GM23338 (cell line): ENCODE measurements around the gene TUBB4A. TPM values are rescaled to one million over a fixed set of nuclear protein-coding genes. Genes with fewer than 3 reads are reported as not detected.

Experiments
- ATAC-seq: fragments of 200-7000 bp; cut with Tn5 transposase; 3 replicates; pipeline ENCODE4 v1.9.1; 2020
- DNase-seq: peaks from one replicate; pipeline ENCODE4 v3.0.0-alpha.2; 2015; ENCODE audit warnings: low spot score
- H2AFZ ChIP-seq: fragments of 200-600 bp; sonication (generic); 2 replicates; pipeline ENCODE4 v1.8.0; 2016; ENCODE audit warnings: antibody characterized with exemption, mild to moderate bottlenecking, moderate library complexity
- H3F3A ChIP-seq: fragments of 200-600 bp; sonication (generic); replicated peaks from 2 replicates; pipeline ENCODE4 v1.8.0; 2017; ENCODE audit warnings: antibody characterized with exemption, mixed run types, low read depth
- H3K27ac ChIP-seq: fragments of 200-600 bp; sonication (generic); 2 replicates; pipeline ENCODE4 v1.6.1; 2016; ENCODE audit warnings: low read depth
- H3K27me3 ChIP-seq: fragments of 200-600 bp; sonication (generic); 2 replicates; pipeline ENCODE4 v1.8.0; 2016; ENCODE audit warnings: mild to moderate bottlenecking, mixed run types, moderate library complexity; ENCODE audit not compliant: insufficient read depth
- H3K36me3 ChIP-seq: fragments of 200-600 bp; sonication (generic); 2 replicates; pipeline ENCODE4 v1.8.0; 2016; ENCODE audit warnings: mild to moderate bottlenecking; ENCODE audit not compliant: insufficient read depth
- H3K4me1 ChIP-seq: fragments of 200-600 bp; sonication (generic); 2 replicates; pipeline ENCODE4 v1.8.0; 2016; ENCODE audit warnings: mild to moderate bottlenecking, moderate library complexity; ENCODE audit not compliant: insufficient read depth
- H3K4me2 ChIP-seq: fragments of 200-600 bp; sonication (generic); 2 replicates; pipeline ENCODE4 v1.7.1; 2017; ENCODE audit warnings: mixed run types
- H3K4me3 ChIP-seq: fragments of 200-600 bp; sonication (generic); 2 replicates; pipeline ENCODE4 v1.6.1; 2016; ENCODE audit warnings: mixed run types
- H3K79me2 ChIP-seq: fragments of 200-600 bp; sonication (generic); replicated peaks from 2 replicates; pipeline ENCODE4 v1.8.0; 2017; ENCODE audit warnings: mild to moderate bottlenecking; ENCODE audit not compliant: insufficient read depth
- H3K9me2 ChIP-seq: fragments of 200-600 bp; sonication (generic); 2 replicates; pipeline ENCODE4 v1.8.0; 2017; ENCODE audit not compliant: insufficient read depth
- H4K20me1 ChIP-seq: fragments of 200-600 bp; sonication (generic); replicated peaks from 2 replicates; pipeline ENCODE4 v1.8.0; 2017; ENCODE audit warnings: mild to moderate bottlenecking; ENCODE audit not compliant: insufficient read depth
- H3K27ac Mint-ChIP-seq: 2 replicates; pipeline ENCODE4 v1.8.0; 2020; ENCODE audit warnings: inconsistent platforms, mild to moderate bottlenecking, moderate library complexity, mixed read lengths
- H3K27me3 Mint-ChIP-seq: 3 replicates; pipeline ENCODE4 v1.8.0; 2022; ENCODE audit warnings: low read depth, mild to moderate bottlenecking, moderate library complexity, mixed read lengths, inconsistent platforms; ENCODE audit not compliant: insufficient read depth, poor library complexity
- H3K36me3 Mint-ChIP-seq: 3 replicates; pipeline ENCODE4 v1.8.0; 2021; ENCODE audit warnings: low read depth, mild to moderate bottlenecking, inconsistent platforms, moderate library complexity, mixed read lengths
- H3K4me1 Mint-ChIP-seq: 3 replicates; pipeline ENCODE4 v1.8.0; 2020; ENCODE audit warnings: mild to moderate bottlenecking, inconsistent platforms, mixed read lengths
- H3K4me3 Mint-ChIP-seq: 3 replicates; pipeline ENCODE4 v1.8.0; 2021; ENCODE audit warnings: moderate library complexity, mild to moderate bottlenecking, inconsistent platforms, mixed read lengths
- H3K9me3 Mint-ChIP-seq: 3 replicates; pipeline ENCODE4 v1.8.0; 2020; ENCODE audit warnings: moderate library complexity, mild to moderate bottlenecking, inconsistent platforms, mixed read lengths
- CTCF ChIP-seq, 2 experiments: fragments of 200-600 bp in 1 of 2; sonication (generic) in 1 of 2; conservative IDR thresholded peaks; 2 replicates each; pipeline versions ENCODE4 v1.5.1 to v1.6.1; 2016 to 2017; ENCODE audit warnings: antibody characterized with exemption in 2 of 2, low read depth in 2 of 2, mild to moderate bottlenecking in 2 of 2, moderate library complexity in 1 of 2
- ETS1 ChIP-seq: IDR thresholded peaks from 2 replicates; pipeline ENCODE4 v1.6.1; 2016; ENCODE audit warnings: antibody characterized with exemption
- EZH2phosphoT487 ChIP-seq: fragments of 200-600 bp; sonication (generic); IDR thresholded peaks from one replicate; pipeline ENCODE4 v1.8.1; 2018; ENCODE audit warnings: antibody characterized with exemption; ENCODE audit not compliant: unreplicated experiment
- JUNB ChIP-seq: IDR thresholded peaks from one replicate; pipeline ENCODE4 v1.6.1; 2016; ENCODE audit warnings: antibody characterized with exemption; ENCODE audit not compliant: unreplicated experiment
- NANOG ChIP-seq: IDR thresholded peaks from 2 replicates; pipeline ENCODE4 v1.6.1; 2016; ENCODE audit warnings: antibody characterized with exemption, borderline replicate concordance
- ZNF114 ChIP-seq: fragments of 250-450 bp; sonication (Bioruptor Pico); IDR thresholded peaks from 2 replicates; pipeline ENCODE4 v1.5.0; 2020; ENCODE audit warnings: mild to moderate bottlenecking, moderate library complexity
- ZNF331 ChIP-seq: fragments of 250-450 bp; sonication (Bioruptor Pico); IDR thresholded peaks from 2 replicates; pipeline ENCODE4 v1.5.0; 2020; ENCODE audit warnings: low read depth, mild to moderate bottlenecking, moderate library complexity
- ZNF462 ChIP-seq: fragments of 250-450 bp; sonication (Bioruptor Pico); IDR thresholded peaks from 2 replicates; pipeline ENCODE4 v1.5.0; 2020; ENCODE audit warnings: mild to moderate bottlenecking, moderate library complexity
- polyA plus RNA-seq: library from polyadenylated mRNA; unstranded; fragments of >200 nt; fragmentation: Nextera tagmentation; extraction: Ambion mirVana; gene quantifications from 2 replicates; pipeline ENCODE4 v1.2.1, GENCODE V29; 2016
- total RNA-seq: library from RNA; depleted of rRNA; stranded (reverse); fragments of >200 nt; shearing (Covaris generic); gene quantifications from 2 replicates; pipeline ENCODE4 v1.2.3, GENCODE V29; 2014

TUBB4A gene
- total and polyA plus RNA-seq, 2 experiments from 2014 or later = 32.9 to 41.7 TPM

DNA sequence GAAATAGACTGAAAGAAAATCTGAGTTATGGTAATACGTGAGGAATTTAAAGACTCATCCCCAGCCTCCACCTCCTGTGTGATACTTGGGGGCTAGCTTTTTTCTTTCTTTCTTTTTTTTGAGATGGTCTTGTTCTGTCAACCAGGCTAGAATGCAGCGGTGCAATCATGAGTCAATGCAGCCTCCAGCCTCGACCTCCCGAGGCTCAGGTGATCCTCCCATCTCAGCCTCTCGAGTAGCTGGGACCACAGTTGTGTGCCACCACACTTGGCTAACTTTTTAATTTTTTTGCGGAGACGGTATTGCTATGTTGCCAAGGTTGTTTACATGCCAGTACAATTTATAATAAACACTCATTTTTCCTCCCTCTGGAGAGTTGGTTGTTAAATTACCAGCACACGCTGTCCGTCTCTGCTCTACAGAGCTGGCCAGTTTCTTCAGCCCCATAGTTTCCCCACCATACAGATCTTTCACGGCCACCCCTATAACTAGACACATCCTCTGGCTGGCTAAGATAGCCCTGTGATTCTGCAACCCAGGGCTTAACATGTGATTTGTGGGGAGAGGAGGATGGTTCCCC is 33.5 kb upstream of the TUBB4A start:
- Histone ChIP-seq H2AFZ (no peak overlapping the region), H3K9me2 (no peaks in the 10 kb centered on the region), H3F3A (no peaks in the 10 kb centered on the region), H3K4me2 (no peak overlapping the region), H3K4me1 (peaks cover 11% of the 10 kb centered on the region; the same call in 1 of the 2 replicates), H4K20me1 (no peaks in the 10 kb centered on the region), H3K36me3 (no peaks in the 10 kb centered on the region; the same call in 1 of the 2 replicates), H3K27ac (no peak overlapping the region), H3K4me3 (no peak overlapping the region), H3K79me2 (no peaks in the 10 kb centered on the region), H3K27me3 (peaks cover 43% of the 10 kb centered on the region)
- H3K4me1 Mint-ChIP-seq = peaks cover 8% of the 10 kb centered on the region
- ATAC-seq (no peak), DNase-seq (no peak)
- no peak overlapping the region for H3K4me3 Mint-ChIP-seq
- peaks cover 34% of the 10 kb centered on the region for H3K27me3 Mint-ChIP-seq
- no peak overlapping the region for H3K27ac Mint-ChIP-seq
- no peak for TF ChIP-seq NANOG
- no peak for TF ChIP-seq CTCF (conservative IDR thresholded peaks at IDR 0.05; ENCODE audit: low read depth in 2 of 2)
- no peak for TF ChIP-seq ZNF114
- TF ChIP-seq ZNF462 (CRISPR knock-in tag) = no peak
- TF ChIP-seq JUNB = no peak
- no peak for TF ChIP-seq ETS1
- TF ChIP-seq EZH2phosphoT487 = no peak
- no peak for TF ChIP-seq ZNF331 (CRISPR knock-in tag)
- peaks cover 72% of the 10 kb centered on the region for H3K9me3 Mint-ChIP-seq
- peaks cover 20% of the 10 kb centered on the region for H3K36me3 Mint-ChIP-seq
